MM.1S (cell line): ENCODE measurements around the gene UTS2R.

Experiments used
- CTCF ChIP-seq: fragments of 300-600 bp; sonication (generic); IDR thresholded peaks from 2 replicates; pipeline ENCODE4 v1.5.1; 2016; ENCODE audit warnings: antibody characterized with exemption, low read length, mixed read lengths
- EZH2 ChIP-seq: fragments of 300-600 bp; sonication (generic); optimal IDR thresholded peaks from 2 replicates; pipeline ENCODE3; 2017; ENCODE audit warnings: low read depth, mild to moderate bottlenecking, antibody characterized with exemption, low read length, mixed read lengths
- EZH2phosphoT487 ChIP-seq: fragments of 300-600 bp; sonication (generic); IDR thresholded peaks from 2 replicates; pipeline ENCODE4 v1.6.1; 2018; ENCODE audit warnings: antibody characterized with exemption, low read length

- TF ChIP-seq CTCF (no peak), EZH2 (no peak), EZH2phosphoT487 (no peak)
These were observed 20.3 kb upstream of the UTS2R start for GRCh38 chr17:82351254-82351712.
